B cell (primary cell): ENCODE results near the gene OR1L8.

Experiments used
- CTCF ChIP-seq: fragments of 200-600 bp; IDR thresholded peaks from one replicate; pipeline ENCODE4 v1.8.0; 2022; ENCODE audit warnings: antibody characterized with exemption, mild to moderate bottlenecking
- EZH2 ChIP-seq: IDR thresholded peaks from 2 replicates; pipeline ENCODE4 v1.6.1; 2012; ENCODE audit warnings: borderline replicate concordance, low read depth, mild to moderate bottlenecking, moderate library complexity, low read length; ENCODE audit not compliant: insufficient read depth, poor library complexity, severe bottlenecking

GRCh38 chr9:122526602-122527001, 56.6 kb downstream of the OR1L8 start:
- TF ChIP-seq CTCF (no peak), EZH2 (no peak)
